A673 (cell line): ENCODE measurements around the gene TTLL5. TPM values are rescaled to one million over a fixed set of nuclear protein-coding genes. Genes with fewer than 3 reads are reported as not detected.

Experiments
- BruUV-seq: library from RNA; stranded (reverse); fragments of 400-500 nt; replicated peaks from 2 replicates; lab custom pipeline; 2021; lab: Mats Ljungman, UMichigan
- CTCF ChIA-PET: fragments of 300-600 bp; sonication (Branson Sonifier 250); formaldehyde crosslinking; loops from one replicate; lab custom pipeline; 2022; ENCODE audit warnings: antibody characterized with exemption; lab: Charles Lee
- POLR2A ChIA-PET: fragments of 300-600 bp; sonication (Branson Sonifier 250); formaldehyde crosslinking; loops from one replicate; lab custom pipeline; 2022; ENCODE audit warnings: antibody characterized with exemption; ENCODE audit not compliant: low non-redundant PET; lab: Charles Lee
- DNase-seq: peaks from one replicate; pipeline ENCODE4 v3.0.0-alpha.2; 2015; ENCODE audit warnings: low spot score
- H3K27ac ChIP-seq: fragments of 200-600 bp; sonication (generic); 2 replicates; pipeline ENCODE4 v1.5.1; 2016; ENCODE audit warnings: mixed run types, low read depth, mild to moderate bottlenecking, mixed read lengths, antibody characterized with exemption, low read length; ENCODE audit not compliant: poor library complexity, severe bottlenecking
- H3K27me3 ChIP-seq: fragments of 200-600 bp; sonication (generic); replicated peaks from 2 replicates; pipeline ENCODE4 v1.6.1; 2017; ENCODE audit warnings: mixed run types, low read depth, mild to moderate bottlenecking, mixed read lengths, antibody characterized with exemption, low read length; ENCODE audit not compliant: insufficient read depth, poor library complexity
- H3K36me3 ChIP-seq: fragments of 200-600 bp; sonication (generic); 2 replicates; pipeline ENCODE4 v1.6.1; 2016; ENCODE audit warnings: mixed run types, mild to moderate bottlenecking, mixed read lengths, antibody characterized with exemption, low read length; ENCODE audit not compliant: insufficient read depth, poor library complexity, severe bottlenecking
- H3K4me1 ChIP-seq: fragments of 200-600 bp; sonication (generic); 2 replicates; pipeline ENCODE4 v1.6.1; 2017; ENCODE audit warnings: mixed run types, mild to moderate bottlenecking, mixed read lengths, antibody characterized with exemption, low read length; ENCODE audit not compliant: insufficient read depth, poor library complexity, severe bottlenecking
- H3K4me3 ChIP-seq: fragments of 200-600 bp; sonication (generic); 2 replicates; pipeline ENCODE4 v1.5.1; 2016; ENCODE audit warnings: low read depth, mixed run types, mild to moderate bottlenecking, mixed read lengths, low read length; ENCODE audit not compliant: poor library complexity, severe bottlenecking
- H3K9me3 ChIP-seq: fragments of 200-600 bp; sonication (generic); 2 replicates; pipeline ENCODE4 v1.6.1; 2016; ENCODE audit warnings: mixed run types, low read depth, mild to moderate bottlenecking, mixed read lengths, antibody characterized with exemption, low read length; ENCODE audit not compliant: poor library complexity, severe bottlenecking
- EZH2 ChIP-seq: fragments of 200-600 bp; sonication (generic); IDR thresholded peaks from 2 replicates; pipeline ENCODE4 v1.6.1; 2017; ENCODE audit warnings: borderline replicate concordance, low read depth, mild to moderate bottlenecking, mixed read lengths, antibody characterized with exemption, low read length; ENCODE audit not compliant: poor library complexity, severe bottlenecking
- intact Hi-C: fragments of 100-400 bp; cut with micrococcal nuclease; formaldehyde crosslinking; loops from one replicate; pipeline ENCODE4 v1.10.0; 2022; ENCODE audit not compliant: unreplicated experiment
- total RNA-seq: library from RNA; stranded (reverse); gene quantifications from 2 replicates; pipeline ENCODE4 v1.2.3, GENCODE V29; 2021
- TF ChIP-seq, protein P1 (sequence below): fragments of 300-800, 200-600 bp; sonication (generic); conservative IDR thresholded peaks from 2 replicates; pipeline ENCODE4 v1.5.1; 2017; ENCODE audit warnings: low read depth, mild to moderate bottlenecking, antibody characterized with exemption, low read length, moderate library complexity, mixed read lengths

Gene TTLL5
- total RNA-seq, 1 experiment from 2014 or later: 56.7 TPM

DNA sequence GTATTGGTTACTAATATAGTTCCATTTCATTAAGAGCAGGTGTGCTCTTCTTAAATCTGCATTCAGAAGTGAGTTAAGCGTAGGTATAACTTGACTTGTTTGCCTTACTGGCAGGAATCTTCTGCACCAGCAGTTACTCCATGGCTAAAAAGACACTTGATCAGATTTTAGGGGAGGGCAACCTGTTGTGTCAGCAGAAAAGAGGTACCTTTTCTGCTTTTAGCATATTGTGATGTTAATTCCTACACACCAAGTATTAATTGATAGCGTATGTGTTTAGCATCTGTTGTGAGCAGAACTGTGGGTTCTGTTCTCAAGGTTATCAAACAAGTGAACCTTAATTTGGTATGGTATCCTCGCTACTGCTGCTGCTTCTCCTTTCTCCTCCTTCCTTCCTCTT, 38.3 kb downstream of the TTLL5 start:
- Histone ChIP-seq H3K27me3 (no peaks in the 10 kb centered on the region), H3K4me3 (no peak overlapping the region), H3K4me1 (no peaks in the 10 kb centered on the region), H3K27ac (no peak overlapping the region), H3K9me3 (no peaks in the 10 kb centered on the region), H3K36me3 (peaks cover 4% of the 10 kb centered on the region)
- intact Hi-C loops: no loop called here
- ChIA-PET CTCF (no interaction called here), POLR2A (no interaction called here)
- no peak for DNase-seq
- no TSS peak for BruUV-seq
- TF ChIP-seq EZH2: no peak
- TF ChIP-seq, protein P1, sequence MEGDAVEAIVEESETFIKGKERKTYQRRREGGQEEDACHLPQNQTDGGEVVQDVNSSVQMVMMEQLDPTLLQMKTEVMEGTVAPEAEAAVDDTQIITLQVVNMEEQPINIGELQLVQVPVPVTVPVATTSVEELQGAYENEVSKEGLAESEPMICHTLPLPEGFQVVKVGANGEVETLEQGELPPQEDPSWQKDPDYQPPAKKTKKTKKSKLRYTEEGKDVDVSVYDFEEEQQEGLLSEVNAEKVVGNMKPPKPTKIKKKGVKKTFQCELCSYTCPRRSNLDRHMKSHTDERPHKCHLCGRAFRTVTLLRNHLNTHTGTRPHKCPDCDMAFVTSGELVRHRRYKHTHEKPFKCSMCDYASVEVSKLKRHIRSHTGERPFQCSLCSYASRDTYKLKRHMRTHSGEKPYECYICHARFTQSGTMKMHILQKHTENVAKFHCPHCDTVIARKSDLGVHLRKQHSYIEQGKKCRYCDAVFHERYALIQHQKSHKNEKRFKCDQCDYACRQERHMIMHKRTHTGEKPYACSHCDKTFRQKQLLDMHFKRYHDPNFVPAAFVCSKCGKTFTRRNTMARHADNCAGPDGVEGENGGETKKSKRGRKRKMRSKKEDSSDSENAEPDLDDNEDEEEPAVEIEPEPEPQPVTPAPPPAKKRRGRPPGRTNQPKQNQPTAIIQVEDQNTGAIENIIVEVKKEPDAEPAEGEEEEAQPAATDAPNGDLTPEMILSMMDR: no peak

DNA sequence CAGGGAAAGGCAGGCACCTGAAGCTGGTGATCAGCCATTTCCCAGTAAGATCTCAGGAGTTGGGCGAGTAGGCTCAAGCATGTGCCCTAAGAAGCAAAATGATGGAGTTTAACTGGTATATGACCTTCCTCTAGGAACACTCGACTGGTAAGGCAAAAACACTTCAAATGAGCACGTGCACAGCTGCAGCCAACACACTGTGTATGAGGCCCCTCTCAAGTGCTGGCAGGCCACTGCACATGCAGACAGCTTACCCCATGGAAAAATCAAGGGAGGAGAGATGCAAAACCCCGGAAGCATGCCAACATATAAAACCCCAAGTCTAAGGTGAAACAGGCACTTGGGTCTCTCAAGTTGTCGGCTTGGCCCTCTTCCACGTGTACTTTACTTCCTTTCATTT, 39.2 kb downstream of the TTLL5 start:
- H3K27me3 ChIP-seq: no peaks in the 10 kb centered on the region
- TF ChIP-seq, protein P1: no peak
- TF ChIP-seq EZH2: no peak
- no peaks in the 10 kb centered on the region for H3K9me3 ChIP-seq

DNA sequence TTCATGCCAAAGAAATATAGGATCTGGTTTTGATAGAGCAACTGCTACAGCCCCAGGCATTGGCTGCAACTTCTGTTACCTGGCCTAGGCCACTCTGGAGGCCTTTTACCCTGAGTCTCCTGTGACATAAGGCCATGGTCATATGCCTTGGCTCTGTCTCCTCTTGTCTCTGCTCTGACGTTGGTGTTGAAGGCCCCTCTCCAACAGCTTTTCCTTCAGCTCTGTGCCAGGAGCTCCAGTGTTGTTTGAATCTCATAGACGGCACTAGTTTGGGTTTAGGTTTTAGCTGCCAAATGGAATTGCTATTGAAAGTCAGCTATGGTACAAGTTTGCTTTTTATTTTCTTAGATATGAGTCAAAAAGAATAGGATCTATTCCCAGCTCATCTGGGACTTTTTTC, 41.1 kb downstream of the TTLL5 start:
- POLR2A ChIA-PET: no interaction called here
- Histone ChIP-seq H3K27me3 (no peaks in the 10 kb centered on the region), H3K9me3 (no peaks in the 10 kb centered on the region), H3K4me3 (no peak overlapping the region), H3K4me1 (no peaks in the 10 kb centered on the region), H3K27ac (no peak overlapping the region), H3K36me3 (peaks cover 7% of the 10 kb centered on the region)
- TF ChIP-seq, protein P1: no peak
- TF ChIP-seq EZH2: no peak
- no TSS peak for BruUV-seq
- DNase-seq: no peak
- intact Hi-C loops: no loop called here
- CTCF ChIA-PET: no interaction called here

More for the DNA sequence above, 39.2 kb downstream of the TTLL5 start:
- POLR2A ChIA-PET: no interaction called here
- DNase-seq: no peak
- BruUV-seq: no TSS peak
- Histone ChIP-seq H3K4me1 (no peaks in the 10 kb centered on the region), H3K27ac (no peak overlapping the region), H3K36me3 (peaks cover 3% of the 10 kb centered on the region), H3K4me3 (no peak overlapping the region)
- intact Hi-C loops: no loop called here
- CTCF ChIA-PET: no interaction called here
